DMS79 treated with DMSO at 0.1 percent for 48 hours (cell line): ENCODE results near the gene GCC2.
A peak's percentile ranks its signal among the peaks of the same experiment; 100 is the strongest.
"Not testable (repeated sequence)": the region's sequence is repeated elsewhere in the genome, so short reads cannot be mapped to it uniquely, and the experiment has no call there.

ENCODE experiments used
- DNase-seq: peaks from one replicate; lab custom pipeline; 2025; lab: John Stamatoyannopoulos, UW

Gene GCC2

GRCh38 chr2:108448678-108449409 lies at the start of gene GCC2:
Gene GCC2, plus strand, starts transcription at chr2:108449206. Its CDS starts 69 bp downstream, at chr2:108449275.
- DNase-seq: peak; percentile 96

DNA sequence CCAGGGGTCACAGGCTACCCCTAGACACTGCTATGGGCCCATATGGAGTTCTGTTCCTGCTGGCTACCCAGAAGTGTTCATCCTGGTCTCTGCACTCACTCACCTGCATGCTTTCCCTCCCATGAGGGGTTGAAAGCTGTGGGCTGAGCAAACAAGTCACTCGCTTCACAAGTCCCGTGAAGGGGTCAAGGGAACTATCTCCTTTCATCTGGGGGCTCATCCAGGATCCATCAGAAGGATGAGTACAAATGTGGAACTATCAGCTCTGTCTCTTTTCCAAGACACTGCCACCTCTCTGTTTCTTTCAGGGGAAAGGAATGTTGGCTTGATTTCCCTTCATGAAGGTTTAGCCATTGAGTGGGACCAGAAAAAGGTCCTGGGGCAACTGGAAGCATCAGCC lies 49.5 kb upstream of the GCC2 start:
- DNase-seq: no peak

GRCh38 chr2:108401800-108402199 lies 47.2 kb upstream of the GCC2 start:
- no peak for DNase-seq

DNA sequence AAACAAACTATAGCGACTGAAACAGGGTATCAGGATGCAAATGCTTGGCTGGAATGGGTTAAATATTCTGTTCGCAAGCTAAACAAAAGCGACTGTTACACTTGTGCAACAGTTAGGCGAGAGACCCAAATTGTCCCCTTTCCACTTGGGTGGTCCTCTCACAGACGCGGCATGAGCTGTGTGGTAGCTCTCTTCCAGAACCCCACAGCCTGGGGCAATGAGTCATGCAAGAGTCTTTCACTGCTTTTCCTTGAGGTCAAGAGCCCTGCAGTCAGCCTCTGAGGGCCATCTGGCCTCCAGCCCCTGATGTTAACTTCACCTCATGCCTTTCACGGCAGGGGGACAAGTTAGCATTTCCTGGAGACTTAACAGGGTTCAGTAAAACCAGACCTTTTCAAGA lies 45.5 kb upstream of the GCC2 start:
- DNase-seq: no peak

DNA sequence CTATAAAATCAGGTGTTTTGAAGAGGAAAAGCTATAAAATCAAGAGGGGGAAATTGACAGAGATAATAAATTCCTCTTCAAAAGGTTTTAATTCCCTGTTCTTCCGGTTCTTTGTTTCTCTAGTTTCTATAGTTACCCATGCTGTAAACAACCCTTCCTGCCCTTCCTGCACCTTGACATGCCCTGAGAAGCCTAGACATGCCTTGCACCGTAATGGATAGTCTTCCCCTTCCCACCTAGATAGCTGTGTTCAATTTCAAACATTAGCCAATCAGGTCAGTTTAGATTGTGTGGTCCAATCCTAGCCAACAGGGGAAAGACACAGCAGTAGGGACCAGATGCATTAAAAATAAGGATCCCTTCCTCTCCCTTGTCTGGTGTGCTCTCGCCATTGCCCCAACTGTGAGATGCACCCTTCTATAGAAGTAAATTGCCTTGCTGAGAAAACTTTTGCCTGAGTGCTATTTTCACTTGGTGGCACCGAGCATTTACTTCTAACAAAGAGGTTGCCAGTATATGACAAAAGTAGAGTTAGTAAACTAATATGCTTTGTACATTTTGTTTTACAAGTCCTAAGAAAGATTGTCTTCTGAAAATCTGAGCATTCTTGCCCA lies 44.1 kb upstream of the GCC2 start:
- DNase-seq: no peak

- no peak for DNase-seq
Observed at GRCh38 chr2:108407864-108408729, 40.9 kb upstream of the GCC2 start.

DNA sequence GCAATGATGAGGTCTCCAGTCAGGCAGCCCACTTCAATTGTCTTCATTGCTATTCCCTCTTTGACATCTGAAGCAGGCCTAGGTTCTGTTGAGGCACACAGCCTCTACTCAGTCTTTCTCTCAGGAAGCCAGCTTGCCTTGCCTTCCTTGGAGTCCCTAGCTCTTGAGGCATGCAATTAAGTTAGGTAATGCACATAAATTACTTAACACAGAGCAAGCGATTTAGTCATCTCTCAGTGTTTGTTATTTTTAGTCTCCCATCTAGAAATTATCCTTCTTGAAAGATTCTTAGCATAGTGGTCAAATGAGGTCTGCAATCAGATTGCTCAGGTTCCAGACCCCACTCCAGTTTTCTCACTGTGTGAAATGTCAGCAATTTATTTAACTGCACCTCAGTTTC lies 39.2 kb upstream of the GCC2 start:
- DNase-seq: no peak

- no peak for DNase-seq
Observed at GRCh38 chr2:108412995-108413710, 35.9 kb upstream of the GCC2 start.

- no peak for DNase-seq
Observed at GRCh38 chr2:108413711-108414095, 35.3 kb upstream of the GCC2 start.

- no peak for DNase-seq
Observed at GRCh38 chr2:108414256-108414876, 34.6 kb upstream of the GCC2 start.

DNA sequence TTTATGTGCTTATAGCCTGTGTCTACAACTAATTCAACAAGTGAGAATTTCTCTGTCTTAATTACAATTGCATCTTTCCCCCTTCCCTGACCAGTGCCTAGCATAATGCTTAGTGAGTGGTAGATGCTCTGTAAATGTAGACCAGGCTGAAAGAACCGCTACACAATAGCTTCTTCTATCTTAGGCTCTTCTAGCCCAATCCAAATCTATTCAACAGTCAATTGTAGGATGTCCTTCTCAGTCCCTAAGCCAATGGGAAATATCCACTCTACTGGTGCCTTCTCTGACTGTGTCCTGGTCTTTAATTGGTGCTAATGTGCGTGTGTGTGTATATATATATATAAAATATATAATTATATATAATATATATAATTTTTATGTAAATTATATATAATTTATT lies 34.1 kb upstream of the GCC2 start:
- DNase-seq: no peak

GRCh38 chr2:108417254-108417653 lies 31.8 kb upstream of the GCC2 start:
- DNase-seq: no peak

DNA sequence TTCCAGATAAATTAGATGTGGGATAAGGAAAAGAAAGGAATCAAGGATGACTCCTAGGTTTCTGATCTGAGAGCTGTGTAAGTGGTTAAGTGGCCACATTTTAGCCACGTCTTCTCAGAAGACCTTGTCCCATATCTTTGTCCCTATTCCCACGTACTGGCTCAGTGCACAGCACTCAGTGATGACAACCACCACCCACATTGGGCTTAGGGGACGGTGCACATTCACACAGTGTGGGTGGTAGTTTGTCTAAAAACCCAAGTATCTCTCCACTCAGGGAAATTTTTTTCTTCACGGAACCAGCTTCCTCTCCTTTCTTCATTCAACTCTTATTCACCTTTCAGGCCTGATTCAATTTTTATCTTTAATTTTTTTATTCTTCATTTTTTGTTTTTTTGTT lies 30.6 kb upstream of the GCC2 start:
- no peak for DNase-seq

- no peak for DNase-seq
Observed at GRCh38 chr2:108423067-108423466, 25.9 kb upstream of the GCC2 start.

- DNase-seq: no peak
Observed at GRCh38 chr2:108423502-108424251, 25.3 kb upstream of the GCC2 start.

DNA sequence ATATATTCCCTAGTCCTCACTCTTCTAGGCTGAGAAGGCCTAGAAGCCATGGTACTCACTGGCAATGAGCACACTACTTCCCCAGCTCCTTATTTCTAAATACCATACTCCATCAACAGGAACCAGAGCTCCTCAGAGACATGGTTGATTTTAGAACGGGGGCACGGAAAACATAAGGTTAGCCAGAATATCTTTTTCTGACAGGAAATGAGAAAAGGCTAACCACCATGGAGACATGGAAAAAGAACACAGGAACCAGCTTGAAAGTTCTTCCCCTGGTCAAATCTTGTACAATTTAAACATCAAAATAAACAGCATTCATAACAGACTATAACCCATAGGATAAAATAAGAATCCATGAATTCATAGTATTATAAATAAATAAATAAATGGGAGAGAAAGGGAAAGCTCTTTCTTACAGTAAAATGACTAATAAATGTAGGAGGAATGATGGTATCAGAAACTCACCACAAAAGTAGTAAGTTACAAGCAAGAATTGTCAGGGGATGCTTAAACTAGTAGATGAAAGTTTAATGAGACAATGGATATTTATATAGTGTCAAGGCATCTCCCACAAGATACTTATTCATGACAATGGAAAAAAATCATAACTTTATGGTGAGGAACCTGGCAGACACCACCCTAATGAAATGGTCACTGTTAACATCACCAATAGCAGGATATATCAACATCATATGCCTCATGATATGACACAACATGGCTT lies 20.6 kb upstream of the GCC2 start:
- DNase-seq: no peak

DNA sequence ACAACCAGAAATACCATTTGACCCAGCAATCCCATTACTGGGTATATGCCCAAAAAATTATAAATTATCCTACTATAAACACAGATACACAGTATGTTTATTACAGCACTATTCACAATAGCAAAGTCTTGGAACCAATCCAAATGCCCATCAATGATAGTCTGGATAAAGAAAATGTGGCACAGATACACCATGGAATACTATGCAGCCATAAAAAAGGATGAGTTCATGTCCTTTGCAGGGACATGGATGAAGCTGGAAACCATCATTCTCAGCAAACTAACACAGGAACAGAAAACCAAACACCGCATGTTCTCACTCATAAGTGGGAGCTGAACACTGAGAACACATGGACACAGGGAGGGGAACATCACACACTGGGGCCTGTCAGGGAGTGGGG lies 13.4 kb upstream of the GCC2 start:
- not testable (repeated sequence) for DNase-seq

GRCh38 chr2:108436976-108437375 lies 12.0 kb upstream of the GCC2 start:
- DNase-seq: no peak

DNA sequence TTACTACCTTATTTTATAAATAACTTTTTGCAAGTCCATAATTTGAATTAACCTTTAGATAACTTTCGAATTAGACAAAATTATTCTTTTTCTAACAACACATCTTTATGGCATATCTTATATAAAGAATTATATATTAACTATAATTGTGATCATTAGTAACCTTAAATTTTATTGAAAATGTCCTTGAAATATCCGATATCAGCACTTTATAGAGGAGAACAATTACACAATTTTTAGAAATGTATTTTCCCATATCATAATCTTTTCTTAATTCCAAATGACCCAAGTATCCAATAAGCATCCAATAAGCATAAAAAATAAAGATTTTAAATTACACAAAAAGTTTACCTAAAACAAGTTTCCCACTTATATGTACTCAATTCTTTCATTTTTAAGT lies 7.3 kb upstream of the GCC2 start:
- no peak for DNase-seq
